ENCODE data around the gene RPTOR. TPM values are rescaled to one million over a fixed set of nuclear protein-coding genes. Genes with fewer than 3 reads are reported as not detected.

RPTOR gene
- polyA plus RNA-seq, 1 experiment = 10.8 TPM

DNA sequence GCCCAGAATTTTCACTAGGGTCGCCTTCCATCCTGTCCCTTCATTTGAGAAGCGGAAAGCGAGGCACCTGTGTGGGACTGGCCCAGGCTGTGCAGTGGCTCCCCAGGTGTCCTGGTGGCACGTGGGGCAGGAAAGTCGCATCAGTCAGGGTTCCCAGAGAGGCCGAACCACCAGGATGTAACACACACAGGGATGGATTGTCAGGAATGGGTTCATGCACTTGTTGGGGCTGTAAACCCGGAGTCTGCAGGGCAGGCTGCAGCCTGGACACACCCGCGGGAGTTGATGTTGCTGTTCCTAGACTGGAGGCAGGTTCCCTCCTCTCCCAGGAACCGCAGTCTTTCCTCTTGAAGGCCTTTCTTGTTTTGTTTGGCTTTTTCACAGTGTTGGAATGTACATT lies 30.7 kb upstream of the RPTOR start:
- CTCF ChIA-PET = no interaction called here
- no peak for DNase-seq (ENCODE audit: low read depth)
- POLR2A ChIA-PET = no interaction called here
- no peak overlapping the region for H3K4me3 ChIP-seq (ENCODE audit: low read depth, low read length)
- no peaks in the 10 kb centered on the region for H3K36me3 ChIP-seq (ENCODE audit: control insufficient read depth, insufficient read depth, low read length)
- TF ChIP-seq, protein P1, sequence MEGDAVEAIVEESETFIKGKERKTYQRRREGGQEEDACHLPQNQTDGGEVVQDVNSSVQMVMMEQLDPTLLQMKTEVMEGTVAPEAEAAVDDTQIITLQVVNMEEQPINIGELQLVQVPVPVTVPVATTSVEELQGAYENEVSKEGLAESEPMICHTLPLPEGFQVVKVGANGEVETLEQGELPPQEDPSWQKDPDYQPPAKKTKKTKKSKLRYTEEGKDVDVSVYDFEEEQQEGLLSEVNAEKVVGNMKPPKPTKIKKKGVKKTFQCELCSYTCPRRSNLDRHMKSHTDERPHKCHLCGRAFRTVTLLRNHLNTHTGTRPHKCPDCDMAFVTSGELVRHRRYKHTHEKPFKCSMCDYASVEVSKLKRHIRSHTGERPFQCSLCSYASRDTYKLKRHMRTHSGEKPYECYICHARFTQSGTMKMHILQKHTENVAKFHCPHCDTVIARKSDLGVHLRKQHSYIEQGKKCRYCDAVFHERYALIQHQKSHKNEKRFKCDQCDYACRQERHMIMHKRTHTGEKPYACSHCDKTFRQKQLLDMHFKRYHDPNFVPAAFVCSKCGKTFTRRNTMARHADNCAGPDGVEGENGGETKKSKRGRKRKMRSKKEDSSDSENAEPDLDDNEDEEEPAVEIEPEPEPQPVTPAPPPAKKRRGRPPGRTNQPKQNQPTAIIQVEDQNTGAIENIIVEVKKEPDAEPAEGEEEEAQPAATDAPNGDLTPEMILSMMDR (IDR thresholded peaks at IDR 0.05; ENCODE audit: insufficient read depth, low read depth, low read length) = no peak
- no peaks in the 10 kb centered on the region; the same call in none of the 2 replicates for H3K27me3 ChIP-seq (ENCODE audit: control insufficient read depth, insufficient read depth, low read length)

DNA sequence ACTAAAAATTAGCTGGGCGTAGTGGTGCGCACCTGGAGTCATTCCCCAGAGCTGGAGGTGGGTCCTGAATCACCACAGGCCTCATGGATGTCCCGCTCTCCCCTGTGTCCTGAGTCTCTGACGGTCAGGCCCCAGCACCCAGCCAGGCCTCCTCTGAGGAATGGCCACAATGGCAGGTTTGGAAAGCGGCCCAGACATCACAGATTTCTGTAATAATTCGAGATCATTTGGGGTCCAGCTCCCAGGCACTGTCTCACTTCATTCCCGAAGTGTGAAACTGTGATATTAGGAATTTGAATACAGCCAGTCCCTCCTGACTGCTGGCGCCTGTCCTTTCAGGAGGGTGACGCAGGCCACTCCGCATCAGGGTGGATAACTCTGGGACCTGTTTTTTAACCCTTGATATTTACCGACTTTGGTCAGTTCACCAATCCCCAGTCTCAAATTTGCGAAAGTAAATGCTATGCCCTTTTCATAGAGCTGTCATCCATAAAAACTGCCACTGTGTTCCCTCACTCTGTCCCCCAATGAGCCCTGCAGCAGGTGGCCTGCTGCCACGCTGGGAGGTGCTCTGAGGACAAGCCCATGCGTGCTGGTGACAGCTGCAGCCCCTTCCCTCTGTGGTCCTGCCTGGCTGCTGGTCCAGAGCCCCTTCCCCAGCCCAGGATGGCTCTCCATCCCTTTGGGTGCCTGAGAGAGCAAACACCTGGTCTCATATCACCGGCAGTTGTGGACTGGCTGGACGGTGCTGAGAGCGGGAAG lies 28.3 kb upstream of the RPTOR start:
- TF ChIP-seq, protein P1 (IDR thresholded peaks at IDR 0.05; ENCODE audit: insufficient read depth, low read depth, low read length) = no peak
- ChIA-PET POLR2A (no interaction called here), CTCF (no interaction called here)
- no peak for DNase-seq (ENCODE audit: low read depth)
- no peaks in the 10 kb centered on the region for H3K36me3 ChIP-seq (ENCODE audit: control insufficient read depth, insufficient read depth, low read length)
- H3K27me3 ChIP-seq (ENCODE audit: control insufficient read depth, insufficient read depth, low read length) = no peaks in the 10 kb centered on the region; the same call in 1 of the 2 replicates
- no peak overlapping the region for H3K4me3 ChIP-seq (ENCODE audit: low read depth, low read length)

DNA sequence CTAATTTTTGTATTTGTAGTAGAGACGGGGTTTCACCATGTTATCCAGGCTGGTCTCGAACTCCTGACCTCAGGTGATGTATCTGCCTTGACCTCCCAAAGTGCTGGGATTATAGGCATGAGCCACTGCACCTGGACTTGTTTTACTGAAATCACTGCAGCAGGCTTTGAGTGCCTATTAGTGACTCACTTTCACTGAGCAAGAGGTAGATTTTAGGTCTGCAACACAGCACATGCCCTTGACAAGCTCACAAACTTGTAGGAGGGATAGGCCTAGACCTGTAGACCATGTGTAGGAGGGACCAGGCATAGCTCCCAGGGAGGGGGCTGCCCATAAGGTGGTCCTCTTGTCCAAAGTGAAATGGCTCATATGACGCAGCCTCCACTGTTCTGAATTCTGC lies 27.0 kb upstream of the RPTOR start:
- CTCF ChIA-PET = no interaction called here
- TF ChIP-seq, protein P1 (IDR thresholded peaks at IDR 0.05; ENCODE audit: insufficient read depth, low read depth, low read length) = no peak
- no peaks in the 10 kb centered on the region for H3K36me3 ChIP-seq (ENCODE audit: control insufficient read depth, insufficient read depth, low read length)

DNA sequence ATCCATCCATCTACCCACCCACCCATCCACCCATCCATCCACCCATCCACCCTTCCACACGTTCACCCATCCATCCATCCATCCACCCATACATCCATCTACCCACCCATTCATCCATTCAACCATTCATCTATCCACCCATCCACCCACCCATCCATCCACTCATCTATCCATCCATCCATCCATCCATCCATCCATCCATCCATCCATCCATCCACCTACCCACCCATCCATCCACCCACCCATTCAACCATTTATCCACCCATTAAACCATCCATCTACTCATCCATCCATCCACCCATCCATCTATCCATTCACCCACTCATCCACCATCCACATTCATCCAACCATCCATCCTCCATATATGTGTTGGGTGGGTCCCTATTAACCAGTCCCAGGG lies 26.2 kb upstream of the RPTOR start:
- ChIA-PET CTCF (no interaction called here), POLR2A (no interaction called here)
- Histone ChIP-seq H3K27me3 (ENCODE audit: control insufficient read depth, insufficient read depth, low read length) (peaks cover 2% of the 10 kb centered on the region; the same call in 1 of the 2 replicates), H3K36me3 (ENCODE audit: control insufficient read depth, insufficient read depth, low read length) (no peaks in the 10 kb centered on the region), H3K4me3 (ENCODE audit: low read depth, low read length) (no peak overlapping the region)
- TF ChIP-seq, protein P1 (IDR thresholded peaks at IDR 0.05; ENCODE audit: insufficient read depth, low read depth, low read length) = no peak
- DNase-seq (ENCODE audit: low read depth) = no peak

More for the DNA sequence above, 27.0 kb upstream of the RPTOR start:
- DNase-seq (ENCODE audit: low read depth) = no peak
- H3K27me3 ChIP-seq (ENCODE audit: control insufficient read depth, insufficient read depth, low read length) = no peaks in the 10 kb centered on the region; the same call in 1 of the 2 replicates
- POLR2A ChIA-PET = no interaction called here
- no peak overlapping the region for H3K4me3 ChIP-seq (ENCODE audit: low read depth, low read length)

DNA sequence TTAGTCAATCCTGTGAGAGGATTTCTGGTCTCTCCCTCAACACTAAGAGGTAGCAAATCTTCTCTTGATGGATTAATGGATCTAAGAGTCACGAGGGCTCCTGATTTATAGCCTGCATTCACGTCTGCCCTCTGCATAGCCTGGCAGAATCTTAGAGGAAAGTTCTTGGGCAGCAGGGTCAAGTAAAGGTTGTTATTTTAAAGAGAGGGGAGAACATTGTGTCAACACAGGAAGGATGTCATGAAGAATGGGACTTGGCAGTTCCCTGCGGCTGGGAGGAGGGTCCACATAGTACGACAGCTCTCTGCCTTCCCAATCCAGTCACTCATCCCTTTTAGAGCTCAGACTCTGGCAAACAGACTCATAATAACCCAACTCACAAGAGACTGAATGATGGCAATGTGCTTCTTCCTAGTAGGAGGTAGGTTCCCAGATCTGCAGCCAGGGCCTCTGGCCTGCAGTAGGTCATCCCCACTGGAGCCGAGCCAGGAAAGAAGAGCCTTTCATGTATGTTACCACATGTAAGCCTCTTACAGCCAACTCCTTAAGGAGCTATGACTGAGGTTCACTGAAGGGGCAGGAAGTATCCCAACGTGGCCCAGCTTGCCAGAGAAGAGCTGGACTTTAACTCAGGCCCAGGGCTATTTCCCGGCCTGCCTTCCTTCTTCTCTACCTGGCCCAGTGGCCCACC lies 25.4 kb upstream of the RPTOR start:
- CTCF ChIA-PET = no interaction called here
- H3K36me3 ChIP-seq (ENCODE audit: control insufficient read depth, insufficient read depth, low read length) = no peaks in the 10 kb centered on the region
- TF ChIP-seq, protein P1 (IDR thresholded peaks at IDR 0.05; ENCODE audit: insufficient read depth, low read depth, low read length) = no peak
- POLR2A ChIA-PET = no interaction called here
- H3K4me3 ChIP-seq (ENCODE audit: low read depth, low read length) = no peak overlapping the region
- DNase-seq (ENCODE audit: low read depth) = no peak
- H3K27me3 ChIP-seq (ENCODE audit: control insufficient read depth, insufficient read depth, low read length) = peaks cover 2% of the 10 kb centered on the region; the same call in 1 of the 2 replicates

All from BJ (cell line).